ENCODE measurements around the gene UROC1. TPM values are rescaled to one million over a fixed set of nuclear protein-coding genes. Genes with fewer than 3 reads are reported as not detected.

Gene UROC1
- total RNA-seq, 1 donor from 2014 or later: not detected

GRCh38 chr3:126468028-126468891 is 49.3 kb downstream of the UROC1 start:
- Mint-ChIP-seq H3K27ac (no peak overlapping the region), H3K4me1 (ENCODE audit: low read depth) (peaks cover 25% of the 10 kb centered on the region), H3K9me3 (no peaks in the 10 kb centered on the region), H3K27me3 (ENCODE audit: low read depth) (no peaks in the 10 kb centered on the region), H3K36me3 (ENCODE audit: low read depth) (peaks cover 79% of the 10 kb centered on the region), H3K4me3 (ENCODE audit: low read depth) (no peak overlapping the region)
- no peak for DNase-seq (ENCODE audit: low spot score)
- intact Hi-C loops (cut with micrococcal nuclease): no loop called here

- intact Hi-C loops (cut with micrococcal nuclease): no loop called here
- H3K27me3 Mint-ChIP-seq (ENCODE audit: low read depth): no peaks in the 10 kb centered on the region
Measured at GRCh38 chr3:126467611-126467955, 50.0 kb downstream of the UROC1 start.

GRCh38 chr3:126466886-126467610 is 50.5 kb downstream of the UROC1 start:
- no peaks in the 10 kb centered on the region for H3K9me3 Mint-ChIP-seq
- no peaks in the 10 kb centered on the region for H3K27me3 Mint-ChIP-seq (ENCODE audit: low read depth)
- intact Hi-C loops (cut with micrococcal nuclease): no loop called here
- no peak overlapping the region for H3K27ac Mint-ChIP-seq
- H3K36me3 Mint-ChIP-seq (ENCODE audit: low read depth): peaks cover 69% of the 10 kb centered on the region
- H3K4me1 Mint-ChIP-seq (ENCODE audit: low read depth): peaks cover 14% of the 10 kb centered on the region
- no peak overlapping the region for H3K4me3 Mint-ChIP-seq (ENCODE audit: low read depth)
- DNase-seq (ENCODE audit: low spot score): no peak

More at GRCh38 chr3:126467611-126467955, 50.0 kb downstream of the UROC1 start:
- no peaks in the 10 kb centered on the region for H3K9me3 Mint-ChIP-seq
- peaks cover 19% of the 10 kb centered on the region for H3K4me1 Mint-ChIP-seq (ENCODE audit: low read depth)
- no peak overlapping the region for H3K27ac Mint-ChIP-seq
- peaks cover 72% of the 10 kb centered on the region for H3K36me3 Mint-ChIP-seq (ENCODE audit: low read depth)
- no peak overlapping the region for H3K4me3 Mint-ChIP-seq (ENCODE audit: low read depth)
- DNase-seq (ENCODE audit: low spot score): no peak

- DNase-seq (ENCODE audit: low spot score): no peak
- Mint-ChIP-seq H3K36me3 (ENCODE audit: low read depth) (peaks cover 70% of the 10 kb centered on the region), H3K27me3 (ENCODE audit: low read depth) (no peaks in the 10 kb centered on the region), H3K27ac (no peak overlapping the region), H3K4me3 (ENCODE audit: low read depth) (no peak overlapping the region), H3K4me1 (ENCODE audit: low read depth) (peaks cover 12% of the 10 kb centered on the region), H3K9me3 (no peaks in the 10 kb centered on the region)
- intact Hi-C loops (cut with micrococcal nuclease): no loop called here
Measured at GRCh38 chr3:126465928-126466544, 51.5 kb downstream of the UROC1 start.

- Mint-ChIP-seq H3K27ac (no peak overlapping the region), H3K4me1 (ENCODE audit: low read depth) (peaks cover 10% of the 10 kb centered on the region), H3K4me3 (ENCODE audit: low read depth) (no peak overlapping the region), H3K27me3 (ENCODE audit: low read depth) (no peaks in the 10 kb centered on the region), H3K9me3 (no peaks in the 10 kb centered on the region), H3K36me3 (ENCODE audit: low read depth) (peaks cover 66% of the 10 kb centered on the region)
- DNase-seq (ENCODE audit: low spot score): no peak
- intact Hi-C loops (cut with micrococcal nuclease): no loop called here
Measured at GRCh38 chr3:126464997-126465396, 52.6 kb downstream of the UROC1 start.

- Mint-ChIP-seq H3K27ac (no peak overlapping the region), H3K4me1 (ENCODE audit: low read depth) (peaks cover 8% of the 10 kb centered on the region), H3K4me3 (ENCODE audit: low read depth) (no peak overlapping the region), H3K36me3 (ENCODE audit: low read depth) (peaks cover 66% of the 10 kb centered on the region), H3K9me3 (no peaks in the 10 kb centered on the region), H3K27me3 (ENCODE audit: low read depth) (no peaks in the 10 kb centered on the region)
- intact Hi-C loops (cut with micrococcal nuclease): no loop called here
- DNase-seq (ENCODE audit: low spot score): no peak
Measured at GRCh38 chr3:126464494-126464893, 53.1 kb downstream of the UROC1 start.

GRCh38 chr3:126464093-126464492 is 53.5 kb downstream of the UROC1 start:
- H3K27me3 Mint-ChIP-seq (ENCODE audit: low read depth): no peaks in the 10 kb centered on the region
- H3K36me3 Mint-ChIP-seq (ENCODE audit: low read depth): peaks cover 63% of the 10 kb centered on the region
- no peak overlapping the region for H3K4me3 Mint-ChIP-seq (ENCODE audit: low read depth)
- intact Hi-C loops (cut with micrococcal nuclease): no loop called here
- H3K27ac Mint-ChIP-seq: no peak overlapping the region
- H3K4me1 Mint-ChIP-seq (ENCODE audit: low read depth): peaks cover 8% of the 10 kb centered on the region
- no peak for DNase-seq (ENCODE audit: low spot score)
- H3K9me3 Mint-ChIP-seq: no peaks in the 10 kb centered on the region

GRCh38 chr3:126463521-126463920 is 54.1 kb downstream of the UROC1 start:
- Mint-ChIP-seq H3K4me3 (ENCODE audit: low read depth) (no peak overlapping the region), H3K27ac (no peak overlapping the region), H3K27me3 (ENCODE audit: low read depth) (no peaks in the 10 kb centered on the region), H3K4me1 (ENCODE audit: low read depth) (peaks cover 7% of the 10 kb centered on the region), H3K9me3 (no peaks in the 10 kb centered on the region), H3K36me3 (ENCODE audit: low read depth) (peaks cover 60% of the 10 kb centered on the region)
- DNase-seq (ENCODE audit: low spot score): no peak
- intact Hi-C loops (cut with micrococcal nuclease): no loop called here

- Mint-ChIP-seq H3K36me3 (ENCODE audit: low read depth) (peaks cover 55% of the 10 kb centered on the region), H3K27me3 (ENCODE audit: low read depth) (no peaks in the 10 kb centered on the region), H3K4me3 (ENCODE audit: low read depth) (no peak overlapping the region), H3K4me1 (ENCODE audit: low read depth) (no peaks in the 10 kb centered on the region), H3K27ac (no peak overlapping the region), H3K9me3 (no peaks in the 10 kb centered on the region)
- DNase-seq (ENCODE audit: low spot score): no peak
- intact Hi-C loops (cut with micrococcal nuclease): no loop called here
Measured at GRCh38 chr3:126461450-126462070, 56.0 kb downstream of the UROC1 start.

- Mint-ChIP-seq H3K36me3 (ENCODE audit: low read depth) (peaks cover 47% of the 10 kb centered on the region), H3K4me1 (ENCODE audit: low read depth) (peaks cover under 1% of the 10 kb centered on the region), H3K9me3 (no peaks in the 10 kb centered on the region), H3K27me3 (ENCODE audit: low read depth) (no peaks in the 10 kb centered on the region), H3K4me3 (ENCODE audit: low read depth) (no peak overlapping the region), H3K27ac (no peak overlapping the region)
- intact Hi-C loops (cut with micrococcal nuclease): no loop called here
- no peak for DNase-seq (ENCODE audit: low spot score)
Measured at GRCh38 chr3:126460381-126460780, 57.2 kb downstream of the UROC1 start.

GRCh38 chr3:126459763-126460127 is 57.8 kb downstream of the UROC1 start:
- H3K27me3 Mint-ChIP-seq (ENCODE audit: low read depth): no peaks in the 10 kb centered on the region
- peaks cover 3% of the 10 kb centered on the region for H3K4me1 Mint-ChIP-seq (ENCODE audit: low read depth)
- H3K36me3 Mint-ChIP-seq (ENCODE audit: low read depth): peaks cover 50% of the 10 kb centered on the region
- intact Hi-C loops (cut with micrococcal nuclease): no loop called here
- no peaks in the 10 kb centered on the region for H3K9me3 Mint-ChIP-seq
- no peak overlapping the region for H3K4me3 Mint-ChIP-seq (ENCODE audit: low read depth)
- DNase-seq (ENCODE audit: low spot score): no peak
- no peak overlapping the region for H3K27ac Mint-ChIP-seq

- Mint-ChIP-seq H3K4me3 (ENCODE audit: low read depth) (no peak overlapping the region), H3K36me3 (ENCODE audit: low read depth) (peaks cover 51% of the 10 kb centered on the region), H3K27ac (no peak overlapping the region)
Measured at GRCh38 chr3:126459111-126459762, 58.3 kb downstream of the UROC1 start.

More at GRCh38 chr3:126459111-126459762, 58.3 kb downstream of the UROC1 start:
- intact Hi-C loops (cut with micrococcal nuclease): no loop called here
- DNase-seq (ENCODE audit: low spot score): no peak
- Mint-ChIP-seq H3K4me1 (ENCODE audit: low read depth) (peaks cover 3% of the 10 kb centered on the region), H3K27me3 (ENCODE audit: low read depth) (no peaks in the 10 kb centered on the region), H3K9me3 (no peaks in the 10 kb centered on the region)
